Progenitor cell of endocrine pancreas (in vitro differentiated cells): ENCODE measurements around the gene CNTNAP5. TPM values are rescaled to one million over a fixed set of nuclear protein-coding genes. Genes with fewer than 3 reads are reported as not detected.

Source experiments
- DNase-seq: peaks from one replicate; pipeline ENCODE4 v3.0.0; 2021; ENCODE audit warnings: low spot score; ENCODE audit not compliant: unreplicated experiment
- H3K27ac Mint-ChIP-seq: 2 replicates; pipeline ENCODE4 v1.8.0; 2021; ENCODE audit warnings: mild to moderate bottlenecking, moderate library complexity, mixed read lengths
- H3K27me3 Mint-ChIP-seq: 2 replicates; pipeline ENCODE4 v1.8.0; 2021; ENCODE audit warnings: mixed read lengths
- H3K36me3 Mint-ChIP-seq: 2 replicates; pipeline ENCODE4 v1.8.0; 2022; ENCODE audit warnings: mixed read lengths; ENCODE audit not compliant: insufficient read depth
- H3K4me1 Mint-ChIP-seq: 2 replicates; pipeline ENCODE4 v1.8.0; 2021; ENCODE audit warnings: low read depth, mixed read lengths
- H3K4me3 Mint-ChIP-seq: 2 replicates; pipeline ENCODE4 v1.8.0; 2021; ENCODE audit warnings: low read depth, mild to moderate bottlenecking, moderate library complexity, mixed read lengths
- H3K9me3 Mint-ChIP-seq: 2 replicates; pipeline ENCODE4 v1.8.0; 2021; ENCODE audit warnings: low read depth, mixed read lengths
- total RNA-seq: library from RNA; stranded (reverse); gene quantifications from 2 replicates; pipeline ENCODE4 v1.2.1, GENCODE V29; 2021
- TF ChIP-seq, protein P1 (sequence below): fragments of 200-600 bp; sonication (generic); IDR thresholded peaks from one replicate; pipeline ENCODE4 v1.5.0; 2021; ENCODE audit warnings: antibody characterized with exemption, mild to moderate bottlenecking; ENCODE audit not compliant: unreplicated experiment

Gene CNTNAP5
- total RNA-seq, 1 donor from 2014 or later, result 5.3 TPM

DNA sequence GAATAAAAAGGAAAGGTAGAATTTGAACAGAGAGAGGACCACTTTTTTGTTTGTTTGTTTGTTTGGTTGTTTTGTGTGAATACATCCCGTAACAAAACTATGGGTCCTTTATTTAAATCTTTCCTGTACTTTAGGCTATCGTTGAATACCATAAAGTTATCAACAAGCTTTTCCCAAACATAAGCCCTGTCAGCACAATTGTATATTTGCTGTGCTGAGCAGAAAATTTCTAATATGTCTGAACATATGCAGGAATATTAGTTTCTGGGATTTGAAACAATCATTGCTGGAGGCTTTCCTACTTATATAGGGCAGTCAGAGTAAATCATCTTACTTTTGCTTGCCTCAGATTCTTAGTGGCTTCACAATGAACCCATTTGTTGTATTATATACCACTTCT is 536.4 kb downstream of the CNTNAP5 start:
- H3K4me3 Mint-ChIP-seq, result no peak overlapping the region
- DNase-seq, result no peak
- no peaks in the 10 kb centered on the region for H3K27me3 Mint-ChIP-seq
- H3K9me3 Mint-ChIP-seq, result peaks cover 4% of the 10 kb centered on the region
- TF ChIP-seq, protein P1, sequence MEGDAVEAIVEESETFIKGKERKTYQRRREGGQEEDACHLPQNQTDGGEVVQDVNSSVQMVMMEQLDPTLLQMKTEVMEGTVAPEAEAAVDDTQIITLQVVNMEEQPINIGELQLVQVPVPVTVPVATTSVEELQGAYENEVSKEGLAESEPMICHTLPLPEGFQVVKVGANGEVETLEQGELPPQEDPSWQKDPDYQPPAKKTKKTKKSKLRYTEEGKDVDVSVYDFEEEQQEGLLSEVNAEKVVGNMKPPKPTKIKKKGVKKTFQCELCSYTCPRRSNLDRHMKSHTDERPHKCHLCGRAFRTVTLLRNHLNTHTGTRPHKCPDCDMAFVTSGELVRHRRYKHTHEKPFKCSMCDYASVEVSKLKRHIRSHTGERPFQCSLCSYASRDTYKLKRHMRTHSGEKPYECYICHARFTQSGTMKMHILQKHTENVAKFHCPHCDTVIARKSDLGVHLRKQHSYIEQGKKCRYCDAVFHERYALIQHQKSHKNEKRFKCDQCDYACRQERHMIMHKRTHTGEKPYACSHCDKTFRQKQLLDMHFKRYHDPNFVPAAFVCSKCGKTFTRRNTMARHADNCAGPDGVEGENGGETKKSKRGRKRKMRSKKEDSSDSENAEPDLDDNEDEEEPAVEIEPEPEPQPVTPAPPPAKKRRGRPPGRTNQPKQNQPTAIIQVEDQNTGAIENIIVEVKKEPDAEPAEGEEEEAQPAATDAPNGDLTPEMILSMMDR, result no peak
- peaks cover 3% of the 10 kb centered on the region for H3K36me3 Mint-ChIP-seq
- H3K4me1 Mint-ChIP-seq, result peaks cover 3% of the 10 kb centered on the region
- H3K27ac Mint-ChIP-seq, result no peak overlapping the region

DNA sequence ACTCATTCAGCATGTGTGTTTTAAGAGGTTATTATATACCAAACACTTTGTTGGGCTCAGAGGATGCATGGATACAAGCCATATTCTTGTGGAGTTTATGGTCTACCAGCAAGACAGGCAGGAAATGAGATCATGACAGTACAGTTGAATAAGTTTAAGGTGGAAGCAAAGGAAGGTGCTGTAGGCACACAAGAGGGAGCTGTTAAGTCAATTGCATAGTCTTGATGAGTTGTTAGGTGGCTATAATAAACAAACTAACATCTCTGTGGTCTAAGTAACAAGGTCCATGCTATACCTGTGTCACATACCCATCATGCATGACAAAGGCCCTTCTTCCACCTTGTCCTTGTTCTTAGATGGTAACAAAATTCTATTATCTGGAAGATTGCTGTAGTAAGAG is 538.3 kb downstream of the CNTNAP5 start:
- no peak overlapping the region for H3K27ac Mint-ChIP-seq
- no peaks in the 10 kb centered on the region for H3K27me3 Mint-ChIP-seq
- peaks cover 3% of the 10 kb centered on the region for H3K36me3 Mint-ChIP-seq
- DNase-seq, result no peak
- no peak overlapping the region for H3K4me3 Mint-ChIP-seq
- TF ChIP-seq, protein P1, result no peak
- H3K9me3 Mint-ChIP-seq, result peaks cover 4% of the 10 kb centered on the region
- peaks cover 5% of the 10 kb centered on the region for H3K4me1 Mint-ChIP-seq

GRCh38 chr2:124566518-124566970 is 541.5 kb downstream of the CNTNAP5 start:
- no peak for DNase-seq
- TF ChIP-seq, protein P1, result no peak
- Mint-ChIP-seq H3K4me1 (peaks cover 5% of the 10 kb centered on the region), H3K9me3 (peaks cover 7% of the 10 kb centered on the region), H3K4me3 (no peak overlapping the region), H3K27ac (no peak overlapping the region), H3K36me3 (peaks cover 3% of the 10 kb centered on the region), H3K27me3 (no peaks in the 10 kb centered on the region)

DNA sequence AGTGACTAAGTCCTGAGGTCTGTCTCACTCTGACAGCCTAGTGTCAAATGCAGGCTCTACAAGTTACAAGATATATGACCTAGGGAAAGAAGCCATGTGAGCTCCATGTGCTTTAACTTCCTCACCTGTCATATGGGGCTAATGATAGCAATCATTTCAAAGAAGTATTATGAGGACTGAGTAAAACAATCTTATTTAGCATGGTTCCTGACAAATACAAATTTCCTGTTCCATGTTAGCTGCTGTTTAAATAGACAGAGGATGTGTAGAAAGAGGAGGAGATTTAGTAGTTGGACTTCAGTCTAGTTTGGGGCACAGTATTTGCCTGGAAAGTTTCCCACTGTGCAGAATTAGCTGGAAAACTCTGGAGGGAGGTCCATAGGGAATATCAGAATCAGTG is 545.8 kb downstream of the CNTNAP5 start:
- Mint-ChIP-seq H3K9me3 (peaks cover 3% of the 10 kb centered on the region), H3K4me3 (no peak overlapping the region)
- no peak for DNase-seq

DNA sequence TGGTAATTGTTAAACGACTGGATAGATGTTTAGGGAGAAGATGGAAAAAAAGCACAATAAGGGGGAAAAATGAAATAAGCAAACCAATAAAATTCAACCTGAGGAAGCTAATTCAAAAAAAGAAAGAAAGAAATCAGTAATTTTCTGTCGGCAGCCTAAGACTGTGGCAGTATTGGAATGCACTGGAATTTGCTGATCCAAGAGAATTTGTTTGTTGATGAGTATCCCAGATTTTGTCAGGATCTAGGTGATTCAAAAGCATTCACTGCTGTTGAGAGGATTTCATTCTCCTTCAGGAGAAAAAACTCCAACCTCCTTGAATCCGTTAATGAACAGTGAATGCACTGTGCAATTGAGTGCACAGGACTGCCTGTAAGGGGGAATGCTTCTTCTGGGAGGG is 546.7 kb downstream of the CNTNAP5 start:
- Mint-ChIP-seq H3K36me3 (no peaks in the 10 kb centered on the region), H3K27me3 (no peaks in the 10 kb centered on the region), H3K4me1 (peaks cover 10% of the 10 kb centered on the region), H3K9me3 (peaks cover 3% of the 10 kb centered on the region), H3K4me3 (no peak overlapping the region), H3K27ac (no peak overlapping the region)
- TF ChIP-seq, protein P1, result no peak
- no peak for DNase-seq

More for the DNA sequence above, 545.8 kb downstream of the CNTNAP5 start:
- H3K27ac Mint-ChIP-seq, result no peak overlapping the region
- no peaks in the 10 kb centered on the region for H3K27me3 Mint-ChIP-seq
- H3K36me3 Mint-ChIP-seq, result no peaks in the 10 kb centered on the region
- TF ChIP-seq, protein P1, result no peak
- H3K4me1 Mint-ChIP-seq, result peaks cover 14% of the 10 kb centered on the region
